Caco-2 (cell line): ENCODE measurements around the gene ABAT. TPM values are rescaled to one million over a fixed set of nuclear protein-coding genes. Genes with fewer than 3 reads are reported as not detected.

ENCODE experiments used
- BruUV-seq: library from RNA; stranded (reverse); fragments of 400-500 nt; replicated peaks from 2 replicates; lab custom pipeline; 2021; lab: Mats Ljungman, UMichigan
- CTCF ChIA-PET: fragments of 300-600 bp; sonication (Branson Sonifier 250); formaldehyde crosslinking; loops from one replicate; lab custom pipeline; 2022; ENCODE audit warnings: antibody characterized with exemption; lab: Charles Lee
- POLR2A ChIA-PET: fragments of 300-600 bp; sonication (Branson Sonifier 250); formaldehyde crosslinking; loops from one replicate; lab custom pipeline; 2022; ENCODE audit warnings: antibody characterized with exemption; lab: Charles Lee
- DNase-seq, 2 experiments: peaks; one replicate each; pipeline versions ENCODE4 v3.0.0 to v3.0.0-alpha.2; 2020 to 2022
- H3K27me3 ChIP-seq: replicated peaks from 2 replicates; pipeline ENCODE4 v1.6.0; 2011; ENCODE audit warnings: low read length; ENCODE audit not compliant: control insufficient read depth, insufficient read depth
- H3K36me3 ChIP-seq: 2 replicates; pipeline ENCODE4 v1.5.1; 2011; ENCODE audit warnings: low read length; ENCODE audit not compliant: control insufficient read depth, insufficient read depth
- H3K4me1 ChIP-seq: fragments of 250-450 bp; sonication (Bioruptor Pico); 2 replicates; pipeline ENCODE4 v1.5.1; 2020; ENCODE audit warnings: mild to moderate bottlenecking
- H3K4me3 ChIP-seq: 2 replicates; pipeline ENCODE4 v1.5.1; 2011; ENCODE audit warnings: low read depth, mild to moderate bottlenecking, control low read depth, low read length
- H3K9me3 ChIP-seq: fragments of 250-450 bp; sonication (Bioruptor Pico); 2 replicates; pipeline ENCODE4 v1.5.1; 2020; ENCODE audit warnings: mild to moderate bottlenecking, moderate library complexity
- H3K27ac Mint-ChIP-seq: one replicate; pipeline ENCODE4 v1.8.0; 2022; ENCODE audit warnings: mixed read lengths; ENCODE audit not compliant: unreplicated experiment
- H3K27me3 Mint-ChIP-seq: one replicate; pipeline ENCODE4 v1.8.0; 2022; ENCODE audit warnings: mixed read lengths; ENCODE audit not compliant: insufficient read depth, unreplicated experiment
- H3K36me3 Mint-ChIP-seq: one replicate; pipeline ENCODE4 v1.8.0; 2022; ENCODE audit warnings: mild to moderate bottlenecking, mixed read lengths; ENCODE audit not compliant: insufficient read depth, unreplicated experiment
- H3K4me1 Mint-ChIP-seq: one replicate; pipeline ENCODE4 v1.8.0; 2022; ENCODE audit warnings: low read depth, mixed read lengths; ENCODE audit not compliant: unreplicated experiment
- H3K4me3 Mint-ChIP-seq: one replicate; pipeline ENCODE4 v1.8.0; 2022; ENCODE audit warnings: mild to moderate bottlenecking, moderate library complexity, mixed read lengths; ENCODE audit not compliant: unreplicated experiment
- H3K9me3 Mint-ChIP-seq: one replicate; pipeline ENCODE4 v1.8.0; 2022; ENCODE audit warnings: mixed read lengths; ENCODE audit not compliant: unreplicated experiment
- CTCF ChIP-seq, 2 experiments: fragments of 200-600 bp in 1 of 2; IDR thresholded peaks; 1 replicate in 1 of 2; 2 replicates in 1 of 2; pipeline versions ENCODE4 v1.5.1 to v1.8.0; 2011 to 2022; ENCODE audit warnings: antibody characterized with exemption in 1 of 2, control low read depth in 1 of 2, inconsistent platforms in 1 of 2, low read depth in 1 of 2, low read length in 1 of 2, mild to moderate bottlenecking in 1 of 2, moderate library complexity in 1 of 2; ENCODE audit not compliant: insufficient read depth in 1 of 2, severe bottlenecking in 1 of 2, unreplicated experiment in 1 of 2
- intact Hi-C: fragments of 100-400 bp; cut with micrococcal nuclease; formaldehyde crosslinking; loops from one replicate; pipeline ENCODE4 v1.10.0; 2022; ENCODE audit not compliant: unreplicated experiment
- total RNA-seq: library from RNA; stranded (reverse); gene quantifications from 2 replicates; pipeline ENCODE4 v1.2.3, GENCODE V29; 2022

The ABAT gene
- total RNA-seq, 1 experiment from 2014 or later, result 34.9 TPM

- Mint-ChIP-seq H3K4me3 (no peak overlapping the region), H3K9me3 (peaks cover 4% of the 10 kb centered on the region), H3K27ac (no peak overlapping the region), H3K4me1 (no peaks in the 10 kb centered on the region), H3K36me3 (no peaks in the 10 kb centered on the region), H3K27me3 (no peaks in the 10 kb centered on the region)
- no TSS peak for BruUV-seq
- no peaks in the 10 kb centered on the region for H3K36me3 ChIP-seq
- POLR2A ChIA-PET, result no interaction called here
- peaks cover 3% of the 10 kb centered on the region; the same call in 1 of the 2 replicates for H3K4me1 ChIP-seq
- no peak overlapping the region for H3K4me3 ChIP-seq
- CTCF ChIA-PET, result no interaction called here
- no peak for TF ChIP-seq CTCF (IDR thresholded peaks at IDR 0.05; ENCODE audit: insufficient read depth in 1 of 2, low read depth in 1 of 2, low read length in 1 of 2, severe bottlenecking in 1 of 2, unreplicated experiment in 1 of 2)
- H3K27me3 ChIP-seq, result no peaks in the 10 kb centered on the region
- peaks cover 8% of the 10 kb centered on the region; the same call in 1 of the 2 replicates for H3K9me3 ChIP-seq
- no peak for DNase-seq
- intact Hi-C loops, result no loop called here
Measured at GRCh38 chr16:8716592-8716991, 42.2 kb downstream of the ABAT start.

GRCh38 chr16:8717469-8717868, 43.1 kb downstream of the ABAT start:
- POLR2A ChIA-PET, result no interaction called here

GRCh38 chr16:8717892-8718415, 43.5 kb downstream of the ABAT start:
- POLR2A ChIA-PET, result no interaction called here
- TF ChIP-seq CTCF (IDR thresholded peaks at IDR 0.05; ENCODE audit: insufficient read depth in 1 of 2, low read depth in 1 of 2, low read length in 1 of 2, severe bottlenecking in 1 of 2, unreplicated experiment in 1 of 2), result no peak
- no peak overlapping the region for H3K27ac Mint-ChIP-seq
- H3K36me3 ChIP-seq, result no peaks in the 10 kb centered on the region
- BruUV-seq, result no TSS peak
- no peaks in the 10 kb centered on the region for H3K27me3 Mint-ChIP-seq
- H3K4me3 Mint-ChIP-seq, result no peak overlapping the region
- no peak for DNase-seq
- no peaks in the 10 kb centered on the region for H3K9me3 Mint-ChIP-seq
- no peak overlapping the region for H3K4me3 ChIP-seq
- peaks cover 3% of the 10 kb centered on the region; the same call in 1 of the 2 replicates for H3K4me1 ChIP-seq
- peaks cover 5% of the 10 kb centered on the region for H3K36me3 Mint-ChIP-seq
- H3K9me3 ChIP-seq, result peaks cover 8% of the 10 kb centered on the region; the same call in 1 of the 2 replicates
- CTCF ChIA-PET, result no interaction called here
- H3K27me3 ChIP-seq, result no peaks in the 10 kb centered on the region
- no peaks in the 10 kb centered on the region for H3K4me1 Mint-ChIP-seq
- intact Hi-C loops, result no loop called here

More at GRCh38 chr16:8717469-8717868, 43.1 kb downstream of the ABAT start:
- Histone ChIP-seq H3K36me3 (no peaks in the 10 kb centered on the region), H3K4me3 (no peak overlapping the region), H3K4me1 (peaks cover 3% of the 10 kb centered on the region; the same call in 1 of the 2 replicates), H3K9me3 (peaks cover 8% of the 10 kb centered on the region; the same call in 1 of the 2 replicates), H3K27me3 (no peaks in the 10 kb centered on the region)
- CTCF ChIA-PET, result no interaction called here
- Mint-ChIP-seq H3K36me3 (peaks cover 5% of the 10 kb centered on the region), H3K9me3 (no peaks in the 10 kb centered on the region), H3K4me1 (no peaks in the 10 kb centered on the region), H3K27me3 (no peaks in the 10 kb centered on the region), H3K27ac (no peak overlapping the region), H3K4me3 (no peak overlapping the region)
- intact Hi-C loops, result no loop called here
- TF ChIP-seq CTCF (IDR thresholded peaks at IDR 0.05; ENCODE audit: insufficient read depth in 1 of 2, low read depth in 1 of 2, low read length in 1 of 2, severe bottlenecking in 1 of 2, unreplicated experiment in 1 of 2), result no peak
- BruUV-seq, result no TSS peak
- no peak for DNase-seq
